Panc1 (cell line): ENCODE measurements around the gene ANO3. TPM values are rescaled to one million over a fixed set of nuclear protein-coding genes. Genes with fewer than 3 reads are reported as not detected.

Experiments
- ATAC-seq: fragments of 200-7000 bp; cut with Tn5 transposase; 2 replicates; pipeline ENCODE4 v1.9.1; 2020; ENCODE audit warnings: mild to moderate bottlenecking, moderate library complexity
- BruUV-seq: library from RNA; stranded (reverse); fragments of 400-500 nt; replicated peaks from 2 replicates; lab custom pipeline; 2021; lab: Mats Ljungman, UMichigan
- CTCF ChIA-PET: fragments of 300-600 bp; sonication (Branson Sonifier 250); formaldehyde crosslinking; loops from one replicate; lab custom pipeline; 2022; ENCODE audit warnings: antibody characterized with exemption; lab: Charles Lee
- POLR2A ChIA-PET: fragments of 300-600 bp; sonication (Branson Sonifier 250); formaldehyde crosslinking; loops from one replicate; lab custom pipeline; 2022; ENCODE audit warnings: antibody characterized with exemption; lab: Charles Lee
- DNase-seq: peaks from one replicate; pipeline ENCODE4 v3.0.0-alpha.2; 2010; ENCODE audit warnings: low read depth, low spot score
- H3K27ac ChIP-seq: 2 replicates; pipeline ENCODE4 v1.5.1; 2011; ENCODE audit warnings: mild to moderate bottlenecking, low read length, inconsistent platforms
- H3K27me3 ChIP-seq: fragments of 200-500 bp; sonication (Bioruptor generic); 2 replicates; pipeline ENCODE4 v1.6.0; 2014; ENCODE audit warnings: low read length, inconsistent platforms; ENCODE audit not compliant: control insufficient read depth, insufficient read depth
- H3K36me3 ChIP-seq: fragments of 200-500 bp; sonication (Bioruptor generic); 2 replicates; pipeline ENCODE4 v1.5.1; 2014; ENCODE audit warnings: inconsistent platforms, mild to moderate bottlenecking, low read length, moderate library complexity; ENCODE audit not compliant: control insufficient read depth, insufficient read depth
- H3K4me1 ChIP-seq: 2 replicates; pipeline ENCODE4 v1.5.1; 2011; ENCODE audit warnings: inconsistent platforms, mild to moderate bottlenecking, low read length, moderate library complexity; ENCODE audit not compliant: control insufficient read depth, insufficient read depth
- H3K4me3 ChIP-seq, 2 experiments: 2 replicates each; pipeline ENCODE4 v1.5.1; 2011 to 2012; ENCODE audit warnings: low read depth in 2 of 2, low read length in 2 of 2, mild to moderate bottlenecking in 2 of 2, inconsistent platforms in 1 of 2, moderate library complexity in 1 of 2
- H3K9me3 ChIP-seq: fragments of 200-500 bp; sonication (Bioruptor generic); 2 replicates; pipeline ENCODE4 v1.5.1; 2014; ENCODE audit warnings: low read depth, mild to moderate bottlenecking, inconsistent platforms, low read length, moderate library complexity; ENCODE audit not compliant: control insufficient read depth, insufficient read depth
- POLR2AphosphoS5 ChIP-seq: IDR thresholded peaks from 2 replicates; pipeline ENCODE4 v1.6.1; 2012; ENCODE audit warnings: mild to moderate bottlenecking, low read depth, low read length, moderate library complexity
- SIN3A ChIP-seq: IDR thresholded peaks from 2 replicates; pipeline ENCODE4 v1.6.1; 2012; ENCODE audit warnings: low read depth, mild to moderate bottlenecking, low read length, moderate library complexity, borderline replicate concordance; ENCODE audit not compliant: insufficient read depth
- TCF7L2 ChIP-seq: IDR thresholded peaks from 2 replicates; pipeline ENCODE4 v1.6.1; 2011; ENCODE audit warnings: mild to moderate bottlenecking, low read depth, low read length, inconsistent platforms
- in situ Hi-C: cut with HindIII; loops from 2 replicates; pipeline ENCODE4 v1.10.0; 2016; ENCODE audit warnings: low sequenced_read_pairs, low pct_unique_long_range_greater_than_20kb
- intact Hi-C: fragments of 100-400 bp; cut with micrococcal nuclease; formaldehyde crosslinking; loops from one replicate; pipeline ENCODE4 v1.10.0; 2022; ENCODE audit not compliant: unreplicated experiment
- total RNA-seq: library from RNA; stranded (reverse); gene quantifications from one replicate; pipeline ENCODE4 v1.2.1, GENCODE V29; 2021; ENCODE audit not compliant: unreplicated experiment
- TF ChIP-seq, protein P1 (sequence below), 2 experiments: IDR thresholded peaks; 2 replicates each; pipeline ENCODE4 v1.6.1; 2011 to 2012; ENCODE audit warnings: low read depth in 2 of 2, control low read depth in 1 of 2, low read length in 1 of 2, mild to moderate bottlenecking in 1 of 2, moderate library complexity in 1 of 2; ENCODE audit not compliant: insufficient read depth in 1 of 2
- TF ChIP-seq, protein P2 (sequence below): fragments of 450-650 bp; IDR thresholded peaks from 2 replicates; pipeline ENCODE4 v1.5.1; 2017; ENCODE audit warnings: mild to moderate bottlenecking

The ANO3 gene
- total RNA-seq, 1 experiment from 2014 or later: not detected

DNA sequence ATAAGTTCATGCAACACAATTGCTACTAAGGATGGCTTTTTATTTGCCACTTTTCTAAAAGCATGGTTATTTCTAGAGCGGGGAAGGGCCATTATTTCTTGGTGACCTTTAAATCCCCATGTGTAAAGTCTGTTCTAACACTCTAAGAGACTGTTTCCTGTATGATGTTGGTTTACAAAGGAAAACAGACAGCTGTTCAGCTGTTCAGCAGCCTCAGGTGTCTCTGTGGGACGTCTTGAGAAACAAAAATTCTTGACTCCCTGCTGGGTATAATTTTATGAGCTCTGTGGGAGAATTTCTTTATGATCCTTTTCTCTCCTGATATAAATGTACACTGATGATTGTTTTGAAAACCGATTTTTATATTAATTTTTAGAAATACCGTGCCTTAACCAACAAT lies 226.3 kb downstream of the ANO3 start:
- intact Hi-C loops (loop anchor here (10.0 kb wide), 1 partner anchor 263 kb away; no protein-coding TSS in a partner anchor), in situ Hi-C loops (no loop called here)
- CTCF ChIA-PET: no interaction called here
- H3K27me3 ChIP-seq: no peaks in the 10 kb centered on the region
- POLR2A ChIA-PET: no interaction called here
- H3K9me3 ChIP-seq: no peaks in the 10 kb centered on the region
- ATAC-seq (no peak), DNase-seq (no peak)
- H3K36me3 ChIP-seq: no peaks in the 10 kb centered on the region
- TF ChIP-seq, protein P1, sequence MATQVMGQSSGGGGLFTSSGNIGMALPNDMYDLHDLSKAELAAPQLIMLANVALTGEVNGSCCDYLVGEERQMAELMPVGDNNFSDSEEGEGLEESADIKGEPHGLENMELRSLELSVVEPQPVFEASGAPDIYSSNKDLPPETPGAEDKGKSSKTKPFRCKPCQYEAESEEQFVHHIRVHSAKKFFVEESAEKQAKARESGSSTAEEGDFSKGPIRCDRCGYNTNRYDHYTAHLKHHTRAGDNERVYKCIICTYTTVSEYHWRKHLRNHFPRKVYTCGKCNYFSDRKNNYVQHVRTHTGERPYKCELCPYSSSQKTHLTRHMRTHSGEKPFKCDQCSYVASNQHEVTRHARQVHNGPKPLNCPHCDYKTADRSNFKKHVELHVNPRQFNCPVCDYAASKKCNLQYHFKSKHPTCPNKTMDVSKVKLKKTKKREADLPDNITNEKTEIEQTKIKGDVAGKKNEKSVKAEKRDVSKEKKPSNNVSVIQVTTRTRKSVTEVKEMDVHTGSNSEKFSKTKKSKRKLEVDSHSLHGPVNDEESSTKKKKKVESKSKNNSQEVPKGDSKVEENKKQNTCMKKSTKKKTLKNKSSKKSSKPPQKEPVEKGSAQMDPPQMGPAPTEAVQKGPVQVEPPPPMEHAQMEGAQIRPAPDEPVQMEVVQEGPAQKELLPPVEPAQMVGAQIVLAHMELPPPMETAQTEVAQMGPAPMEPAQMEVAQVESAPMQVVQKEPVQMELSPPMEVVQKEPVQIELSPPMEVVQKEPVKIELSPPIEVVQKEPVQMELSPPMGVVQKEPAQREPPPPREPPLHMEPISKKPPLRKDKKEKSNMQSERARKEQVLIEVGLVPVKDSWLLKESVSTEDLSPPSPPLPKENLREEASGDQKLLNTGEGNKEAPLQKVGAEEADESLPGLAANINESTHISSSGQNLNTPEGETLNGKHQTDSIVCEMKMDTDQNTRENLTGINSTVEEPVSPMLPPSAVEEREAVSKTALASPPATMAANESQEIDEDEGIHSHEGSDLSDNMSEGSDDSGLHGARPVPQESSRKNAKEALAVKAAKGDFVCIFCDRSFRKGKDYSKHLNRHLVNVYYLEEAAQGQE (IDR thresholded peaks at IDR 0.05; ENCODE audit: insufficient read depth in 1 of 2, low read depth in 2 of 2, low read length in 1 of 2): no peak
- TF ChIP-seq SIN3A (no peak), TCF7L2 (no peak), POLR2AphosphoS5 (no peak)
- TF ChIP-seq, protein P2, sequence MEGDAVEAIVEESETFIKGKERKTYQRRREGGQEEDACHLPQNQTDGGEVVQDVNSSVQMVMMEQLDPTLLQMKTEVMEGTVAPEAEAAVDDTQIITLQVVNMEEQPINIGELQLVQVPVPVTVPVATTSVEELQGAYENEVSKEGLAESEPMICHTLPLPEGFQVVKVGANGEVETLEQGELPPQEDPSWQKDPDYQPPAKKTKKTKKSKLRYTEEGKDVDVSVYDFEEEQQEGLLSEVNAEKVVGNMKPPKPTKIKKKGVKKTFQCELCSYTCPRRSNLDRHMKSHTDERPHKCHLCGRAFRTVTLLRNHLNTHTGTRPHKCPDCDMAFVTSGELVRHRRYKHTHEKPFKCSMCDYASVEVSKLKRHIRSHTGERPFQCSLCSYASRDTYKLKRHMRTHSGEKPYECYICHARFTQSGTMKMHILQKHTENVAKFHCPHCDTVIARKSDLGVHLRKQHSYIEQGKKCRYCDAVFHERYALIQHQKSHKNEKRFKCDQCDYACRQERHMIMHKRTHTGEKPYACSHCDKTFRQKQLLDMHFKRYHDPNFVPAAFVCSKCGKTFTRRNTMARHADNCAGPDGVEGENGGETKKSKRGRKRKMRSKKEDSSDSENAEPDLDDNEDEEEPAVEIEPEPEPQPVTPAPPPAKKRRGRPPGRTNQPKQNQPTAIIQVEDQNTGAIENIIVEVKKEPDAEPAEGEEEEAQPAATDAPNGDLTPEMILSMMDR: no peak
- H3K4me3 ChIP-seq: no peak overlapping the region
- no peaks in the 10 kb centered on the region for H3K4me1 ChIP-seq
- no peak overlapping the region for H3K27ac ChIP-seq
- BruUV-seq: no TSS peak

DNA sequence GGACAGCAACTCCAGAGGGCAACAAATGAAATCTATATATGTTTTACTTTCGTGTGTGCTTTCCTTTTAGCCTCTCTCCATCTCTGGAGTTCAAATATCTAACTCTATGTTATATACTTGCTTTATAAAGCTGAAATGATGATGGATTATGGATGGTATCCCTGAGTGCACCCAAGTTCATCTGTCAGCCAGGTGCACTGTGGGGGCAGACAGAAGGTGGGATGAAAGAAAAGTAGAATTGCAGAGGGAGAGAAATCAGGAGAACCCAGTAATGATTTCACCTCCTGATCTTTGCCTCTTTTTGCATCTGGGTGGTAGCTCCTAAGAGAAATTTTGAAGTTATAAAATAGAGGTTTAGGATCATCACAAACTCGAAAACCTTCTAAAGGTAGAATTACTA lies 237.7 kb downstream of the ANO3 start:
- H3K4me1 ChIP-seq: no peaks in the 10 kb centered on the region
- ChIA-PET POLR2A (no interaction called here), CTCF (no interaction called here)
- no peaks in the 10 kb centered on the region for H3K36me3 ChIP-seq
- TF ChIP-seq, protein P1 (IDR thresholded peaks at IDR 0.05; ENCODE audit: insufficient read depth in 1 of 2, low read depth in 2 of 2, low read length in 1 of 2): no peak
- TF ChIP-seq SIN3A (no peak), TCF7L2 (no peak), POLR2AphosphoS5 (no peak)
- TF ChIP-seq, protein P2: no peak
- H3K9me3 ChIP-seq: no peaks in the 10 kb centered on the region
- in situ Hi-C loops: no loop called here
- intact Hi-C loops: no loop called here
- ATAC-seq (no peak), DNase-seq (no peak)
- H3K27ac ChIP-seq: no peak overlapping the region
- H3K4me3 ChIP-seq: no peak overlapping the region
- H3K27me3 ChIP-seq: no peaks in the 10 kb centered on the region; the same call in 1 of the 2 replicates
- no TSS peak for BruUV-seq
